HepG2 (cell line): ENCODE data around the gene KRTAP10-2. TPM values are rescaled to one million over a fixed set of nuclear protein-coding genes. Genes with fewer than 3 reads are reported as not detected.
A peak's percentile ranks its signal among the peaks of the same experiment; 100 is the strongest.

Experiments used
- FOXM1 ChIP-seq: sonication (generic); formaldehyde crosslinking; IDR thresholded peaks from 2 replicates; pipeline ENCODE4 v1.5.0; 2020; ENCODE audit warnings: missing genetic modification reagents
- GLI4 ChIP-seq: sonication (generic); formaldehyde crosslinking; IDR thresholded peaks from 2 replicates; pipeline ENCODE4 v1.5.1; 2020; ENCODE audit warnings: missing genetic modification reagents, mild to moderate bottlenecking, moderate library complexity, borderline replicate concordance
- HDAC6 ChIP-seq: fragments of 200-600 bp; sonication (generic); IDR thresholded peaks from 2 replicates; pipeline ENCODE4 v1.7.0; 2017; ENCODE audit warnings: mild to moderate bottlenecking, antibody characterized with exemption, low read length, low read depth
- MED8 ChIP-seq: sonication (generic); formaldehyde crosslinking; IDR thresholded peaks from 2 replicates; pipeline ENCODE4 v1.8.1; 2023; ENCODE audit warnings: mild to moderate bottlenecking, missing genetic modification reagents; ENCODE audit not compliant: insufficient replicate concordance
- PRPF4 ChIP-seq: fragments of 200-400 bp; formaldehyde crosslinking; IDR thresholded peaks from 2 replicates; pipeline ENCODE4 v1.6.1; 2016; ENCODE audit warnings: low read length, low read depth; ENCODE audit not compliant: poor library complexity, severe bottlenecking
- RBM22 ChIP-seq: fragments of 200-400 bp; formaldehyde crosslinking; optimal IDR thresholded peaks from 2 replicates; pipeline ENCODE3; 2017; ENCODE audit warnings: mild to moderate bottlenecking, low read length, moderate library complexity
- RFXANK ChIP-seq: IDR thresholded peaks from 2 replicates; pipeline ENCODE4 v1.6.1; 2016
- SKI ChIP-seq: fragments of 450-650 bp; IDR thresholded peaks from one replicate; pipeline ENCODE4 v1.6.1; 2018; ENCODE audit warnings: mild to moderate bottlenecking; ENCODE audit not compliant: partially characterized antibody
- SOX13 ChIP-seq, 3 experiments: fragments of 450-650 bp in 1 of 3; sonication (generic) in 1 of 3; formaldehyde crosslinking in 1 of 3; IDR thresholded peaks in 2 of 3; conservative IDR thresholded peaks in 1 of 3; 2 replicates each; pipeline versions ENCODE4 v1.5.0 to v1.6.1; 2016 to 2020; ENCODE audit warnings: antibody characterized with exemption in 1 of 3, mild to moderate bottlenecking in 1 of 3, missing compliant biosample characterization in 1 of 3, missing genetic modification reagents in 1 of 3, moderate library complexity in 1 of 3
- ZFY ChIP-seq: sonication (generic); formaldehyde crosslinking; IDR thresholded peaks from 2 replicates; pipeline ENCODE4 v1.4.0; 2020; ENCODE audit warnings: missing genetic modification reagents
- ZGPAT ChIP-seq: IDR thresholded peaks from 2 replicates; pipeline ENCODE4 v1.6.1; 2016; ENCODE audit warnings: mild to moderate bottlenecking
- ZMYM4 ChIP-seq: sonication (generic); formaldehyde crosslinking; IDR thresholded peaks from 2 replicates; pipeline ENCODE4 v1.8.1; 2023; ENCODE audit warnings: mild to moderate bottlenecking, missing genetic modification reagents
- ZNF12 ChIP-seq: sonication (generic); formaldehyde crosslinking; IDR thresholded peaks from 2 replicates; pipeline ENCODE4 v1.5.0; 2020; ENCODE audit warnings: missing genetic modification reagents
- ZNF24 ChIP-seq: fragments of 450-650 bp; IDR thresholded peaks from 2 replicates; pipeline ENCODE4 v1.6.1; 2017; ENCODE audit warnings: antibody characterized with exemption, mild to moderate bottlenecking
- ZNF432 ChIP-seq: sonication (generic); formaldehyde crosslinking; IDR thresholded peaks from 2 replicates; pipeline ENCODE4 v1.5.0; 2020; ENCODE audit warnings: missing genetic modification reagents, mild to moderate bottlenecking, borderline replicate concordance
- ZZZ3 ChIP-seq: sonication (generic); formaldehyde crosslinking; IDR thresholded peaks from 2 replicates; pipeline ENCODE4 v1.4.0; 2020; ENCODE audit warnings: missing genetic modification reagents, mild to moderate bottlenecking, borderline replicate concordance
- polyA plus RNA-seq, 8 experiments: library from polyadenylated mRNA; depleted of rRNA in 3 of 8; stranded (reverse) in 7 of 8; unstranded in 1 of 8; fragments of >200 nt; fragmentation: Illumina TruSeq in 4 of 8; extraction: Trizol in 4 of 8; gene quantifications; 2 replicates each; pipeline versions ENCODE4 v1.2.1 to v1.2.3, GENCODE V29; 2011 to 2016; ENCODE audit warnings: low read depth in 4 of 8, missing spikeins in 1 of 8, mixed read lengths in 1 of 8; ENCODE audit not compliant: insufficient read depth in 1 of 8
- total RNA-seq, 5 experiments: library from RNA; depleted of rRNA; stranded (reverse); fragments of >200 nt; fragmentation: Illumina TruSeq; extraction: Trizol; gene quantifications; 2 replicates each; pipeline ENCODE4 v1.2.3, GENCODE V29; 2016; ENCODE audit warnings: low read depth in 1 of 5
- TF ChIP-seq, protein P1 (sequence below): sonication (generic); formaldehyde crosslinking; IDR thresholded peaks from 2 replicates; pipeline ENCODE4 v1.9.0; 2022; ENCODE audit warnings: low read depth, missing genetic modification reagents
- TF ChIP-seq, protein P2 (sequence below): sonication (generic); formaldehyde crosslinking; IDR thresholded peaks from 2 replicates; pipeline ENCODE4 v1.9.0; 2022; ENCODE audit warnings: missing genetic modification reagents, mild to moderate bottlenecking, borderline replicate concordance
- TF ChIP-seq, protein P3 (sequence below): sonication (generic); formaldehyde crosslinking; IDR thresholded peaks from 2 replicates; pipeline ENCODE4 v1.4.0; 2020; ENCODE audit warnings: missing genetic modification reagents; ENCODE audit errors: not compliant biosample characterization
- TF ChIP-seq, protein P4 (sequence below): sonication (generic); formaldehyde crosslinking; IDR thresholded peaks from 2 replicates; pipeline ENCODE4 v1.5.1; 2020; ENCODE audit warnings: missing genetic modification reagents, mild to moderate bottlenecking, borderline replicate concordance

KRTAP10-2 gene
- total and polyA plus RNA-seq, 2 of the 13 experiments (the other 11 are each of a cell fraction or from before 2014, with no cell fraction given): not detected

- TF ChIP-seq, protein P1, sequence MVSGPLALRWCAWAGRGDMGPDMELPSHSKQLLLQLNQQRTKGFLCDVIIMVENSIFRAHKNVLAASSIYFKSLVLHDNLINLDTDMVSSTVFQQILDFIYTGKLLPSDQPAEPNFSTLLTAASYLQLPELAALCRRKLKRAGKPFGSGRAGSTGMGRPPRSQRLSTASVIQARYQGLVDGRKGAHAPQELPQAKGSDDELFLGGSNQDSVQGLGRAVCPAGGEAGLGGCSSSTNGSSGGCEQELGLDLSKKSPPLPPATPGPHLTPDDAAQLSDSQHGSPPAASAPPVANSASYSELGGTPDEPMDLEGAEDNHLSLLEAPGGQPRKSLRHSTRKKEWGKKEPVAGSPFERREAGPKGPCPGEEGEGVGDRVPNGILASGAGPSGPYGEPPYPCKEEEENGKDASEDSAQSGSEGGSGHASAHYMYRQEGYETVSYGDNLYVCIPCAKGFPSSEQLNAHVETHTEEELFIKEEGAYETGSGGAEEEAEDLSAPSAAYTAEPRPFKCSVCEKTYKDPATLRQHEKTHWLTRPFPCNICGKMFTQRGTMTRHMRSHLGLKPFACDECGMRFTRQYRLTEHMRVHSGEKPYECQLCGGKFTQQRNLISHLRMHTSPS: peak; percentile 94
- TF ChIP-seq ZNF432 (CRISPR knock-in tag): no peak
- TF ChIP-seq RBM22: no peak
- TF ChIP-seq ZMYM4 (CRISPR knock-in tag): peak; percentile 82
- 0 out of 2 replicates have a peak, but pooled peaks have one; percentile 19 for TF ChIP-seq ZGPAT (CRISPR knock-in tag)
- peak; percentile 51; the same call in 1 of the 2 replicates for TF ChIP-seq ZFY (CRISPR knock-in tag)
- TF ChIP-seq SKI: peak; percentile 66
- TF ChIP-seq MED8 (CRISPR knock-in tag): no peak
- TF ChIP-seq ZNF24: no peak
- TF ChIP-seq RFXANK (CRISPR knock-in tag): no peak
- TF ChIP-seq FOXM1: no peak
- TF ChIP-seq, protein P2, sequence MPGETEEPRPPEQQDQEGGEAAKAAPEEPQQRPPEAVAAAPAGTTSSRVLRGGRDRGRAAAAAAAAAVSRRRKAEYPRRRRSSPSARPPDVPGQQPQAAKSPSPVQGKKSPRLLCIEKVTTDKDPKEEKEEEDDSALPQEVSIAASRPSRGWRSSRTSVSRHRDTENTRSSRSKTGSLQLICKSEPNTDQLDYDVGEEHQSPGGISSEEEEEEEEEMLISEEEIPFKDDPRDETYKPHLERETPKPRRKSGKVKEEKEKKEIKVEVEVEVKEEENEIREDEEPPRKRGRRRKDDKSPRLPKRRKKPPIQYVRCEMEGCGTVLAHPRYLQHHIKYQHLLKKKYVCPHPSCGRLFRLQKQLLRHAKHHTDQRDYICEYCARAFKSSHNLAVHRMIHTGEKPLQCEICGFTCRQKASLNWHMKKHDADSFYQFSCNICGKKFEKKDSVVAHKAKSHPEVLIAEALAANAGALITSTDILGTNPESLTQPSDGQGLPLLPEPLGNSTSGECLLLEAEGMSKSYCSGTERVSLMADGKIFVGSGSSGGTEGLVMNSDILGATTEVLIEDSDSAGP: peak; percentile 78; the same call in 1 of the 2 replicates
- no peak for TF ChIP-seq PRPF4
- TF ChIP-seq, protein P3, sequence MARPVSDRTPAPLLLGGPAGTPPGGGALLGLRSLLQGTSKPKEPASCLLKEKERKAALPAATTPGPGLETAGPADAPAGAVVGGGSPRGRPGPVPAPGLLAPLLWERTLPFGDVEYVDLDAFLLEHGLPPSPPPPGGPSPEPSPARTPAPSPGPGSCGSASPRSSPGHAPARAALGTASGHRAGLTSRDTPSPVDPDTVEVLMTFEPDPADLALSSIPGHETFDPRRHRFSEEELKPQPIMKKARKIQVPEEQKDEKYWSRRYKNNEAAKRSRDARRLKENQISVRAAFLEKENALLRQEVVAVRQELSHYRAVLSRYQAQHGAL (CRISPR knock-in tag): no peak
- no peak for TF ChIP-seq SOX13 (IDR thresholded peaks at IDR 0.05)
- TF ChIP-seq SOX13 (CRISPR knock-in tag; conservative IDR thresholded peaks at IDR 0.05 in 1 of 2, IDR thresholded peaks at IDR 0.05 in 1 of 2): peak in 1 of 2 experiments; percentile 72; a peak in 2 of 4 replicates
- no peak for TF ChIP-seq ZNF12 (CRISPR knock-in tag)
- TF ChIP-seq HDAC6: no peak
- TF ChIP-seq ZZZ3 (CRISPR knock-in tag): no peak
- TF ChIP-seq, protein P4, sequence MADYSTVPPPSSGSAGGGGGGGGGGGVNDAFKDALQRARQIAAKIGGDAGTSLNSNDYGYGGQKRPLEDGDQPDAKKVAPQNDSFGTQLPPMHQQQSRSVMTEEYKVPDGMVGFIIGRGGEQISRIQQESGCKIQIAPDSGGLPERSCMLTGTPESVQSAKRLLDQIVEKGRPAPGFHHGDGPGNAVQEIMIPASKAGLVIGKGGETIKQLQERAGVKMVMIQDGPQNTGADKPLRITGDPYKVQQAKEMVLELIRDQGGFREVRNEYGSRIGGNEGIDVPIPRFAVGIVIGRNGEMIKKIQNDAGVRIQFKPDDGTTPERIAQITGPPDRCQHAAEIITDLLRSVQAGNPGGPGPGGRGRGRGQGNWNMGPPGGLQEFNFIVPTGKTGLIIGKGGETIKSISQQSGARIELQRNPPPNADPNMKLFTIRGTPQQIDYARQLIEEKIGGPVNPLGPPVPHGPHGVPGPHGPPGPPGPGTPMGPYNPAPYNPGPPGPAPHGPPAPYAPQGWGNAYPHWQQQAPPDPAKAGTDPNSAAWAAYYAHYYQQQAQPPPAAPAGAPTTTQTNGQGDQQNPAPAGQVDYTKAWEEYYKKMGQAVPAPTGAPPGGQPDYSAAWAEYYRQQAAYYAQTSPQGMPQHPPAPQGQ: no peak
- 0 out of 2 replicates have a peak, but pooled peaks have one; percentile 57 for TF ChIP-seq GLI4
Observed at GRCh38 chr21:44574457-44575306, 23.4 kb upstream of the KRTAP10-2 start (continued).
